Stimulated activated CD4-positive, alpha-beta T cell treated with anti-CD3 and anti-CD28 coated beads, Interleukin-2, amount 100 ng/mL, for 4 hours (primary cell): ENCODE measurements around the gene KIF20A.
"Not testable (repeated sequence)": the region's sequence is repeated elsewhere in the genome, so short reads cannot be mapped to it uniquely, and the experiment has no call there.

Source experiments
- DNase-seq: peaks from one replicate; pipeline ENCODE4 v3.0.0-alpha.2; 2020; ENCODE audit warnings: low read depth

Gene KIF20A

GRCh38 chr5:138178516-138179276, at the start of gene KIF20A, which contains the start of gene BRD8:
KIF20A (plus strand) TSS chr5:138179112; CDS start chr5:138179681, 569 bp downstream.
BRD8 (minus strand) TSS chr5:138178630; CDS start chr5:138178614, 16 bp downstream.
- DNase-seq = peak; percentile 78

- no peak for DNase-seq
Observed at GRCh38 chr5:138129347-138129746, 49.6 kb upstream of the KIF20A start.

- DNase-seq = no peak
Observed at GRCh38 chr5:138132543-138132942, 46.4 kb upstream of the KIF20A start.

- no peak for DNase-seq
Observed at GRCh38 chr5:138138949-138139780, 39.7 kb upstream of the KIF20A start, which contains the start of gene NME5. NME5 (minus strand) TSS chr5:138139428; CDS start chr5:138138780, 648 bp downstream.

GRCh38 chr5:138139781-138140090, 39.2 kb upstream of the KIF20A start:
- no peak for DNase-seq

GRCh38 chr5:138140268-138140667, 38.6 kb upstream of the KIF20A start:
- DNase-seq = no peak

GRCh38 chr5:138141734-138142133, 37.2 kb upstream of the KIF20A start:
- DNase-seq = no peak

GRCh38 chr5:138143578-138143977, 35.3 kb upstream of the KIF20A start:
- DNase-seq = not testable (repeated sequence)

GRCh38 chr5:138148811-138149210, 30.1 kb upstream of the KIF20A start:
- no peak for DNase-seq

GRCh38 chr5:138149530-138149929, 29.4 kb upstream of the KIF20A start:
- DNase-seq = no peak

GRCh38 chr5:138155977-138156376, 22.9 kb upstream of the KIF20A start:
- not testable (repeated sequence) for DNase-seq

GRCh38 chr5:138157626-138158025, 21.3 kb upstream of the KIF20A start:
- no peak for DNase-seq

- no peak for DNase-seq
Observed at GRCh38 chr5:138159666-138160065, 19.2 kb upstream of the KIF20A start.

- DNase-seq = no peak
Observed at GRCh38 chr5:138160706-138161105, 18.2 kb upstream of the KIF20A start.

GRCh38 chr5:138163721-138164120, 15.2 kb upstream of the KIF20A start:
- no peak for DNase-seq

GRCh38 chr5:138169124-138169523, 9.8 kb upstream of the KIF20A start:
- DNase-seq = no peak

GRCh38 chr5:138170299-138170698, 8.6 kb upstream of the KIF20A start:
- no peak for DNase-seq

GRCh38 chr5:138177941-138178515, 884 bp upstream of the KIF20A start:
- DNase-seq = peak; percentile 4

GRCh38 chr5:138179277-138179857, 455 bp downstream of the KIF20A start:
- DNase-seq = no peak

GRCh38 chr5:138180183-138180782, 1.4 kb downstream of the KIF20A start:
- no peak for DNase-seq

GRCh38 chr5:138180841-138181240, 1.9 kb downstream of the KIF20A start:
- no peak for DNase-seq

GRCh38 chr5:138182808-138183207, 3.9 kb downstream of the KIF20A start:
- DNase-seq = no peak
